GM23338 (cell line): ENCODE results near the gene SLC6A12. TPM values are rescaled to one million over a fixed set of nuclear protein-coding genes. Genes with fewer than 3 reads are reported as not detected.

ENCODE experiments used
- ATAC-seq: fragments of 200-7000 bp; cut with Tn5 transposase; 3 replicates; pipeline ENCODE4 v1.9.1; 2020
- DNase-seq: peaks from one replicate; pipeline ENCODE4 v3.0.0-alpha.2; 2015; ENCODE audit warnings: low spot score
- H2AFZ ChIP-seq: fragments of 200-600 bp; sonication (generic); 2 replicates; pipeline ENCODE4 v1.8.0; 2016; ENCODE audit warnings: antibody characterized with exemption, mild to moderate bottlenecking, moderate library complexity
- H3F3A ChIP-seq: fragments of 200-600 bp; sonication (generic); replicated peaks from 2 replicates; pipeline ENCODE4 v1.8.0; 2017; ENCODE audit warnings: antibody characterized with exemption, mixed run types, low read depth
- H3K27ac ChIP-seq: fragments of 200-600 bp; sonication (generic); 2 replicates; pipeline ENCODE4 v1.6.1; 2016; ENCODE audit warnings: low read depth
- H3K27me3 ChIP-seq: fragments of 200-600 bp; sonication (generic); 2 replicates; pipeline ENCODE4 v1.8.0; 2016; ENCODE audit warnings: mild to moderate bottlenecking, mixed run types, moderate library complexity; ENCODE audit not compliant: insufficient read depth
- H3K36me3 ChIP-seq: fragments of 200-600 bp; sonication (generic); 2 replicates; pipeline ENCODE4 v1.8.0; 2016; ENCODE audit warnings: mild to moderate bottlenecking; ENCODE audit not compliant: insufficient read depth
- H3K4me1 ChIP-seq: fragments of 200-600 bp; sonication (generic); 2 replicates; pipeline ENCODE4 v1.8.0; 2016; ENCODE audit warnings: mild to moderate bottlenecking, moderate library complexity; ENCODE audit not compliant: insufficient read depth
- H3K4me2 ChIP-seq: fragments of 200-600 bp; sonication (generic); 2 replicates; pipeline ENCODE4 v1.7.1; 2017; ENCODE audit warnings: mixed run types
- H3K4me3 ChIP-seq: fragments of 200-600 bp; sonication (generic); 2 replicates; pipeline ENCODE4 v1.6.1; 2016; ENCODE audit warnings: mixed run types
- H3K79me2 ChIP-seq: fragments of 200-600 bp; sonication (generic); replicated peaks from 2 replicates; pipeline ENCODE4 v1.8.0; 2017; ENCODE audit warnings: mild to moderate bottlenecking; ENCODE audit not compliant: insufficient read depth
- H3K9me2 ChIP-seq: fragments of 200-600 bp; sonication (generic); 2 replicates; pipeline ENCODE4 v1.8.0; 2017; ENCODE audit not compliant: insufficient read depth
- H4K20me1 ChIP-seq: fragments of 200-600 bp; sonication (generic); replicated peaks from 2 replicates; pipeline ENCODE4 v1.8.0; 2017; ENCODE audit warnings: mild to moderate bottlenecking; ENCODE audit not compliant: insufficient read depth
- H3K27ac Mint-ChIP-seq: 2 replicates; pipeline ENCODE4 v1.8.0; 2020; ENCODE audit warnings: inconsistent platforms, mild to moderate bottlenecking, moderate library complexity, mixed read lengths
- H3K27me3 Mint-ChIP-seq: 3 replicates; pipeline ENCODE4 v1.8.0; 2022; ENCODE audit warnings: low read depth, mild to moderate bottlenecking, moderate library complexity, mixed read lengths, inconsistent platforms; ENCODE audit not compliant: insufficient read depth, poor library complexity
- H3K36me3 Mint-ChIP-seq: 3 replicates; pipeline ENCODE4 v1.8.0; 2021; ENCODE audit warnings: low read depth, mild to moderate bottlenecking, inconsistent platforms, moderate library complexity, mixed read lengths
- H3K4me1 Mint-ChIP-seq: 3 replicates; pipeline ENCODE4 v1.8.0; 2020; ENCODE audit warnings: mild to moderate bottlenecking, inconsistent platforms, mixed read lengths
- H3K4me3 Mint-ChIP-seq: 3 replicates; pipeline ENCODE4 v1.8.0; 2021; ENCODE audit warnings: moderate library complexity, mild to moderate bottlenecking, inconsistent platforms, mixed read lengths
- H3K9me3 Mint-ChIP-seq: 3 replicates; pipeline ENCODE4 v1.8.0; 2020; ENCODE audit warnings: moderate library complexity, mild to moderate bottlenecking, inconsistent platforms, mixed read lengths
- ZNF114 ChIP-seq: fragments of 250-450 bp; sonication (Bioruptor Pico); IDR thresholded peaks from 2 replicates; pipeline ENCODE4 v1.5.0; 2020; ENCODE audit warnings: mild to moderate bottlenecking, moderate library complexity
- ZNF462 ChIP-seq: fragments of 250-450 bp; sonication (Bioruptor Pico); IDR thresholded peaks from 2 replicates; pipeline ENCODE4 v1.5.0; 2020; ENCODE audit warnings: mild to moderate bottlenecking, moderate library complexity
- polyA plus RNA-seq: library from polyadenylated mRNA; unstranded; fragments of >200 nt; fragmentation: Nextera tagmentation; extraction: Ambion mirVana; gene quantifications from 2 replicates; pipeline ENCODE4 v1.2.1, GENCODE V29; 2016
- total RNA-seq: library from RNA; depleted of rRNA; stranded (reverse); fragments of >200 nt; shearing (Covaris generic); gene quantifications from 2 replicates; pipeline ENCODE4 v1.2.3, GENCODE V29; 2014

Gene SLC6A12
- total and polyA plus RNA-seq, 2 experiments from 2014 or later, result 0.56 TPM; not detected in 1

- no peak for TF ChIP-seq ZNF114 (CRISPR knock-in tag)
- TF ChIP-seq ZNF462 (CRISPR knock-in tag), result no peak
Measured at GRCh38 chr12:232731-233614, 19.0 kb upstream of the SLC6A12 start (continued).

- no peak overlapping the region for H3K27ac ChIP-seq
- DNase-seq, result no peak
Measured at GRCh38 chr12:230925-231671, 17.1 kb upstream of the SLC6A12 start.

More at GRCh38 chr12:230925-231671, 17.1 kb upstream of the SLC6A12 start:
- H3K4me3 ChIP-seq, result no peak overlapping the region
- no peaks in the 10 kb centered on the region for H3F3A ChIP-seq
- no peaks in the 10 kb centered on the region for H4K20me1 ChIP-seq
- no peak for TF ChIP-seq ZNF114 (CRISPR knock-in tag)
- Mint-ChIP-seq H3K36me3 (peaks cover 8% of the 10 kb centered on the region), H3K27ac (no peak overlapping the region), H3K27me3 (peaks cover 15% of the 10 kb centered on the region), H3K4me3 (no peak overlapping the region), H3K4me1 (peaks cover 27% of the 10 kb centered on the region), H3K9me3 (peaks cover 15% of the 10 kb centered on the region)
- ATAC-seq, result peak; percentile 31
- H3K4me2 ChIP-seq, result peak overlapping the region; percentile 24; the same call in 1 of the 2 replicates
- H3K79me2 ChIP-seq, result no peaks in the 10 kb centered on the region
- no peaks in the 10 kb centered on the region for H3K27me3 ChIP-seq
- H2AFZ ChIP-seq, result peak overlapping the region; percentile 47
- no peaks in the 10 kb centered on the region for H3K9me2 ChIP-seq
- no peaks in the 10 kb centered on the region for H3K36me3 ChIP-seq
- H3K4me1 ChIP-seq, result peaks cover 13% of the 10 kb centered on the region; the same call in 1 of the 2 replicates
